Kidney (tissue), 14 donors: Measurements from ENCODE around the gene UNCX. TPM values are rescaled to one million over a fixed set of nuclear protein-coding genes. Genes with fewer than 3 reads are reported as not detected.
"Not testable (repeated sequence)": the region's sequence is repeated elsewhere in the genome, so short reads cannot be mapped to it uniquely, and the experiment has no call there.

Experiments
- DNase-seq, 5 donors: peaks; one replicate each; pipeline ENCODE4 v3.0.0-alpha.2; 2013 to 2020
- FAIRE-seq: peaks from 2 replicates; lab custom pipeline; 2012; peaks lifted over from hg19 to GRCh38; lab: Jason Lieb, UNC
- H3K27ac ChIP-seq, 2 donors: one replicate each; pipeline ENCODE4 v1.7.0; 2013; ENCODE audit warnings: low read depth in 2 of 2, low read length in 2 of 2, inconsistent platforms in 1 of 2
- H3K27me3 ChIP-seq: one replicate; pipeline ENCODE4 v1.7.1; 2013; ENCODE audit warnings: low read length, inconsistent platforms; ENCODE audit not compliant: control insufficient read depth, insufficient read depth
- H3K36me3 ChIP-seq, 3 donors: one replicate each; pipeline versions ENCODE4 v1.7.0 to v1.7.1; 2013; ENCODE audit warnings: low read length in 3 of 3, control low read depth in 1 of 3, inconsistent platforms in 1 of 3; ENCODE audit not compliant: insufficient read depth in 3 of 3, control insufficient read depth in 2 of 3
- H3K4me1 ChIP-seq, 3 donors: one replicate each; pipeline versions ENCODE4 v1.7.0 to v1.7.1; 2013; ENCODE audit warnings: low read length in 3 of 3, inconsistent platforms in 1 of 3, low read depth in 1 of 3; ENCODE audit not compliant: control insufficient read depth in 2 of 3, insufficient read depth in 2 of 3
- H3K4me3 ChIP-seq, 3 donors: one replicate each; pipeline versions ENCODE4 v1.7.0 to v1.8.1; 2013; ENCODE audit warnings: low read length in 3 of 3, control low read depth in 1 of 3, inconsistent platforms in 1 of 3
- H3K9ac ChIP-seq, 3 donors: one replicate each; pipeline versions ENCODE4 v1.7.0 to v1.7.1; 2013; ENCODE audit warnings: low read length in 3 of 3, control low read depth in 1 of 3, inconsistent platforms in 1 of 3
- H3K9me3 ChIP-seq, 3 donors: one replicate each; pipeline versions ENCODE4 v1.7.0 to v1.7.1; 2013; ENCODE audit warnings: low read length in 3 of 3, control low read depth in 1 of 3, inconsistent platforms in 1 of 3; ENCODE audit not compliant: control insufficient read depth in 2 of 3, insufficient read depth in 1 of 3
- intact Hi-C: fragments of 100-400 bp; cut with DNase I; formaldehyde crosslinking; loops from one replicate; pipeline ENCODE4 v1.11.1; 2022
- polyA plus RNA-seq: library from polyadenylated mRNA; stranded (reverse); fragments of 350-450 nt; fragmentation: Illumina TruSeq; extraction: RNeasy Lipid Tissue Mini Kit (QIAGEN cat#74804); gene quantifications from one replicate; pipeline ENCODE4 v1.2.3, GENCODE V29; 2014; ENCODE audit warnings: low read depth, low replicate concordance; ENCODE audit not compliant: insufficient read depth
- total RNA-seq: library from RNA; stranded (reverse); fragmentation: NEBNext Ultra II Directional; extraction: Animal tissue kit (Norgen Biotek cat#: 25700); gene quantifications from one replicate; pipeline ENCODE4 v1.2.1, GENCODE V29; 2021
- TF ChIP-seq, protein P1 (sequence below): IDR thresholded peaks from 3 replicates; pipeline ENCODE4 v1.5.1; 2012; ENCODE audit warnings: mild to moderate bottlenecking, moderate library complexity, borderline replicate concordance; ENCODE audit not compliant: insufficient read depth; ENCODE audit errors: extremely low read depth
- donor health status: control.
- donor health status: control.
- donor health status: control.
- donor health status: control.
- donor health status: control.
- donor health status: DM: yes; HTN: yes; CAD: no.
- donor health status: Normal renal cell carcinoma (clear cell type).

Gene UNCX
- total and polyA plus RNA-seq, 2 donors from 2014 or later = 1.4 to 2.0 TPM

DNA sequence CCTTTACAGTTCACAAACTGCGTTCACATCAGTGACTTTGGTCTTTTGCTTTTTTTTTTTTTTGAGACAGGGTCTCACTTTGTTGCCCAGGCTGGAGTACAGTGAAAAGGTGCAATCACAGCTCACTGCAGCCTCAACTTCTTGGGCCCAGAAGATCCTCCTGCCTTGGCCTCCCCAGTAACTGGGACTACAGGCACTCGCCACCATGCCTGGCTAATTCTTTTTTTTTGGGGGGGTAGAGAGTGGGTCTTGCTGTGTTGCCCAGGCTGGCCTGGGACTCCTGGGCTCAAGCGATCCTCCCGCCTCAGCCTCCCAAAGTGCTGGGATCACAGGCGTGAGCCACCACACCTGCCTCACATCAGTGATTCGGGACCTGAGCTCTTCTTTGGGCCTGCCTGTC, 35.7 kb upstream of the UNCX start:
- Histone ChIP-seq H3K4me1 (no peaks in the 10 kb centered on the region), H3K27ac (no peak overlapping the region), H3K9me3 (no peaks in the 10 kb centered on the region), H3K9ac (no peak overlapping the region), H3K4me3 (no peak overlapping the region), H3K36me3 (no peaks in the 10 kb centered on the region), H3K27me3 (no peaks in the 10 kb centered on the region)
- intact Hi-C loops = no loop called here
- no peak for DNase-seq
- no peak for FAIRE-seq
- TF ChIP-seq, protein P1, sequence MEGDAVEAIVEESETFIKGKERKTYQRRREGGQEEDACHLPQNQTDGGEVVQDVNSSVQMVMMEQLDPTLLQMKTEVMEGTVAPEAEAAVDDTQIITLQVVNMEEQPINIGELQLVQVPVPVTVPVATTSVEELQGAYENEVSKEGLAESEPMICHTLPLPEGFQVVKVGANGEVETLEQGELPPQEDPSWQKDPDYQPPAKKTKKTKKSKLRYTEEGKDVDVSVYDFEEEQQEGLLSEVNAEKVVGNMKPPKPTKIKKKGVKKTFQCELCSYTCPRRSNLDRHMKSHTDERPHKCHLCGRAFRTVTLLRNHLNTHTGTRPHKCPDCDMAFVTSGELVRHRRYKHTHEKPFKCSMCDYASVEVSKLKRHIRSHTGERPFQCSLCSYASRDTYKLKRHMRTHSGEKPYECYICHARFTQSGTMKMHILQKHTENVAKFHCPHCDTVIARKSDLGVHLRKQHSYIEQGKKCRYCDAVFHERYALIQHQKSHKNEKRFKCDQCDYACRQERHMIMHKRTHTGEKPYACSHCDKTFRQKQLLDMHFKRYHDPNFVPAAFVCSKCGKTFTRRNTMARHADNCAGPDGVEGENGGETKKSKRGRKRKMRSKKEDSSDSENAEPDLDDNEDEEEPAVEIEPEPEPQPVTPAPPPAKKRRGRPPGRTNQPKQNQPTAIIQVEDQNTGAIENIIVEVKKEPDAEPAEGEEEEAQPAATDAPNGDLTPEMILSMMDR = no peak

DNA sequence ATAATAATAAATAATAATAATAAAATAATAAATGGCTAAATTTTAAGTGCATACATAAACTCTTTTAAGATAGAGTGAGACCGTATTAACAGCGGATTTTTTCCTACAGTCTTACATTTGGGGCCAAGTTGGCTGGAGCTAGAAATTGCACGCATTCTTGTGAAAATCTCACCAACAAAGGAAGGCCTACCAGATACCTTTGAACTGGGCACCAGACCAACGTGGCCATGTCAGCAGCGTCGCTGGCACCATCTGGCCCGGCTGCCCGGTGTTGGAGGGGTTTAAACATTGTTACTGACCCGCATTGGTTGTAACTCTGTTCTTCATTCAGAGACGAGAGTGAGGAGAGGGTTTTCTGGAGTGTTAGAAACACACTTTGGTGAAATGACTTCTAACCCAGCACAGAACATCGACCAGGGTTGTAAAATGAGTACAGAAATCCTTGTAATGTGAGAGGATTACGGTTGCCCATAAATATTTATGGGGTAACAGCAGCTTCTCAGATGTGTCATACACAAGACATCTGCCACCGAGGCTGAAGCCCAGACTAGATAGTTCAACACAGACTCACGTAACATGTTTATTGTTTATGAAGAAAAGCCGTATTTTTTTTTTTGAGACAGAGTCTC, 34.6 kb upstream of the UNCX start:
- H3K27me3 ChIP-seq = no peaks in the 10 kb centered on the region
- peak in 1 of 5 donors; percentile 52 for DNase-seq

DNA sequence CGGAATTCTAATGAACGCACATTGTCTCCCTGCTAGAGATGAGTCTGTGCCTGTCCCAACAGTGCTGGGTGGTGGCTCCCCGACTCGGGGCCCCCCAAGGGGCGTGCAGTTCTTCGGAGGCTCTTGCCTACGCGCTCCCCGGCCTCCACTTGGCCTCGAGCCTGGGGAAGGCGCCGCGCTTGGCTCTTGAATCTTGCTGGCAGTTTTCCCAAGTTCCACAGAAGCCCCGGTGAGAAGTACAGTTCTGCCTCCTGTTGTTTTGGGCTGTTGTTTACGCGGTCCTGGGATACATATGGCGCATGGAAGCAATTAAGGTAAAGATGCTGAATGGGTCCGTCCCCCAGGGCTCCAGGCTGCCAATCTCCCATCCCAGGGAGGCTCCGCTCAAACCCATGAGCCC, 32.6 kb upstream of the UNCX start:
- no peak overlapping the region for H3K9ac ChIP-seq
- TF ChIP-seq, protein P1 = no peak
- no peaks in the 10 kb centered on the region for H3K4me1 ChIP-seq
- intact Hi-C loops = no loop called here
- no peak for FAIRE-seq
- H3K27me3 ChIP-seq = no peaks in the 10 kb centered on the region
- H3K4me3 ChIP-seq = no peak overlapping the region
- H3K9me3 ChIP-seq = no peaks in the 10 kb centered on the region
- no peak overlapping the region for H3K27ac ChIP-seq
- no peak for DNase-seq
- no peaks in the 10 kb centered on the region for H3K36me3 ChIP-seq

More for the DNA sequence above, 34.6 kb upstream of the UNCX start:
- TF ChIP-seq, protein P1 = no peak
- no peak for FAIRE-seq
- no peak overlapping the region for H3K9ac ChIP-seq
- no peak overlapping the region for H3K4me3 ChIP-seq
- H3K27ac ChIP-seq = no peak overlapping the region
- H3K9me3 ChIP-seq = no peaks in the 10 kb centered on the region
- H3K36me3 ChIP-seq = no peaks in the 10 kb centered on the region
- no peaks in the 10 kb centered on the region for H3K4me1 ChIP-seq
- intact Hi-C loops = no loop called here

DNA sequence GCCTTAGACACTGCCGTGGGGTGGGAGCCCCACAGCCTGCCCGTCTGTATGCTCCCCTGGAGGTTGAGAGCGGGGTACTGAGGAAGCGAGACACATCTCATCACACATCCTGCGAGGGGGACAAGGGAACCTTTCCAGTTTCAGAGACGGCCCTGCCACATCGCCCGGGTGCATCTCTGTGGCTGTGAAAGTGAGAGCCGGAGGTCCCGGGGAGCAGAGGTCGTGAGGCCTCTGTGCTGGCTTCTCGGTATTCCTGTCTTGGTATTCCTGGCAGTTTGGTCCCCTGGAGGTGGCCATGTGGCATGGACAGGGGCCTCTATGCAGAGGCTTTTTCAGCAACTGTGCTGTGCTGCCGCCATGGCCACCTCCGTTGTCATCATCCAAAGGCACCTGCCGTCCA, 30.8 kb upstream of the UNCX start:
- no peak overlapping the region for H3K4me3 ChIP-seq
- intact Hi-C loops = no loop called here
- TF ChIP-seq, protein P1 = no peak
- no peak for DNase-seq
- H3K27me3 ChIP-seq = no peaks in the 10 kb centered on the region
- no peaks in the 10 kb centered on the region for H3K4me1 ChIP-seq
- H3K9me3 ChIP-seq = no peaks in the 10 kb centered on the region
- no peak overlapping the region for H3K9ac ChIP-seq
- H3K36me3 ChIP-seq = no peaks in the 10 kb centered on the region
- no peak for FAIRE-seq
- H3K27ac ChIP-seq = no peak overlapping the region

DNA sequence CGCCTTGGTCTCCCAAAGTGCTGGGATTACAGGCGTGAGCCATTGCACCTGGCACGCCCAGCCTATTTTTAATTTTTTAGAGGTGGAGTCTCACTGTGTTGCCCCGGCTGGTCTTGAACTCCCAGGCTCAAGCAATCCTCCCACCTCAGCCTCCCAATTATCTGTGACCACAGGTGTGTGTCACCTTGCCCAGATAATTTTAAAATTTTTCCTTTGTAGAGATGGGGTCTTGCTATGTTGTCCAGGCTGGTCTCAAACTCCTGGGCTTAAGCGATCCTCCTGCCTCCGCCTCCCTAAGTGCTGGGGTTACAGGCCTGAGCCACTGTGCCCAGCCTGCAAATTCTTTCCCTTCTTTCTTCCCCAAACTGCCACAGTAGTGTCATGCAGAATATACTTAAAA, 29.8 kb upstream of the UNCX start:
- DNase-seq, H3K27me3 ChIP-seq, H3K9me3 ChIP-seq, H3K4me3 ChIP-seq, H3K27ac ChIP-seq, FAIRE-seq, H3K36me3 ChIP-seq, H3K4me1 ChIP-seq, H3K9ac ChIP-seq, intact Hi-C loops: not testable (repeated sequence)
